AG09319 (cell line): ENCODE measurements around the gene FAM184A.

ENCODE experiments used
- DNase-seq: peaks from one replicate; pipeline ENCODE4 v3.0.0-alpha.2; 2010; ENCODE audit warnings: low read depth; ENCODE audit errors: extremely low read depth
- TF ChIP-seq, protein P1 (sequence below): IDR thresholded peaks from 2 replicates; pipeline ENCODE4 v1.5.1; 2011; ENCODE audit warnings: low read depth, mild to moderate bottlenecking, inconsistent platforms, low read length, moderate library complexity

The FAM184A gene

DNA sequence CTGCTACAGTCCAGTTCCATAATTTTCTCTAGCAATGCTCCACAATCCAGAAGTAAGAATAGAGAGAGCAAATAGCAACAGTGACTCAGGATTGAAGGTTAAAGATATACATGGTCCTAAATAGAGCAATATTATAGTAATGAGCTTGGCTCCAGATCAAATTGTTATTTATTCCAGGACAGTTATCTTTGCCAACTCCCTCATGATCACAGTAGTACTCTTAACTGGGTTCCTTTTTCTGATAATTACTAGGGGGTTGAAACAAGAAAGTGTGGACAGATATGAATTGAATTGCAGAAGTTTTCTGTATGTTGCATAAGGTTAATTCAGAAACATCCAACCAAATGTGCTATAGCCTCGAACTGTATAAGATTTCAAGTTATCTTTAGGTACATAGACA, 11.9 kb downstream of the FAM184A start:
- DNase-seq = no peak
- TF ChIP-seq, protein P1, sequence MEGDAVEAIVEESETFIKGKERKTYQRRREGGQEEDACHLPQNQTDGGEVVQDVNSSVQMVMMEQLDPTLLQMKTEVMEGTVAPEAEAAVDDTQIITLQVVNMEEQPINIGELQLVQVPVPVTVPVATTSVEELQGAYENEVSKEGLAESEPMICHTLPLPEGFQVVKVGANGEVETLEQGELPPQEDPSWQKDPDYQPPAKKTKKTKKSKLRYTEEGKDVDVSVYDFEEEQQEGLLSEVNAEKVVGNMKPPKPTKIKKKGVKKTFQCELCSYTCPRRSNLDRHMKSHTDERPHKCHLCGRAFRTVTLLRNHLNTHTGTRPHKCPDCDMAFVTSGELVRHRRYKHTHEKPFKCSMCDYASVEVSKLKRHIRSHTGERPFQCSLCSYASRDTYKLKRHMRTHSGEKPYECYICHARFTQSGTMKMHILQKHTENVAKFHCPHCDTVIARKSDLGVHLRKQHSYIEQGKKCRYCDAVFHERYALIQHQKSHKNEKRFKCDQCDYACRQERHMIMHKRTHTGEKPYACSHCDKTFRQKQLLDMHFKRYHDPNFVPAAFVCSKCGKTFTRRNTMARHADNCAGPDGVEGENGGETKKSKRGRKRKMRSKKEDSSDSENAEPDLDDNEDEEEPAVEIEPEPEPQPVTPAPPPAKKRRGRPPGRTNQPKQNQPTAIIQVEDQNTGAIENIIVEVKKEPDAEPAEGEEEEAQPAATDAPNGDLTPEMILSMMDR = no peak

DNA sequence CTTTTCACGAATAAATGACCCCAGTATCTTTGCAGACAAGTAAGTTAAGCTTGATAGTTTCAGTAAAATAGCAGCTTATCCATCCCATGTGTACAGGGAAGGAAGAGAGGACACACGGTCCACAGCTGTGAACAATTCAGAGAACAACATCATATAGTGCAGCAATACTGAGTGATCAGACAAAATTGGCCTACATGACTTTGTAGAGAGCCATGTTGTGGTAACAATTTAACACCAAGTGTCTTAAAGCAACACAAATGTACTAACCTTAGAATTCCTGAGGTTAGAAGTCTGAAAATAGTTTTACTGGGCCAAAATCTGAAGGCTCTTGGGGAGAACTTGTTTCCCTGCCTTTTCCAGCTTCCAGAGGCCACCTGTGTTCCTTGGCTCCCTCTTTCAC, 12.5 kb downstream of the FAM184A start:
- TF ChIP-seq, protein P1 = no peak

DNA sequence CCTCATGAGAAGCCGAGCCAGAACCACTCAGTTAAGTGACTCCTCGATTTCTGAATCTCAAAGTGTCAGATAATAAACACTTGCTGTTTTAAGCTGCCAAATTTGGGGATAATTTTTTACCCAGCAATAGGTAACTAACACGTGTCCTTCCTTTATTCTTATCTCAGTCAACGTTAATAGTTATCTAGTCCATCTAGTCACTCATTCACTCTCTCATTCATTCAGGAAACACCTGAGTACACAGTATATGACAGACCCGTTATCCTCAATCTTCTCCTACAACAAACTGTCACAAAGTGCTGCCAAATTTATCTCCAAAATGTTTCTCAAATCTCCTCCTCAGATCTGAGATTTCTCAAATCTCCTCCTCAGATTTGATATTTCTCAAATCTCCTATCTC, 13.1 kb downstream of the FAM184A start:
- TF ChIP-seq, protein P1 = no peak
- no peak for DNase-seq

More for the DNA sequence above, 12.5 kb downstream of the FAM184A start:
- DNase-seq = no peak

DNA sequence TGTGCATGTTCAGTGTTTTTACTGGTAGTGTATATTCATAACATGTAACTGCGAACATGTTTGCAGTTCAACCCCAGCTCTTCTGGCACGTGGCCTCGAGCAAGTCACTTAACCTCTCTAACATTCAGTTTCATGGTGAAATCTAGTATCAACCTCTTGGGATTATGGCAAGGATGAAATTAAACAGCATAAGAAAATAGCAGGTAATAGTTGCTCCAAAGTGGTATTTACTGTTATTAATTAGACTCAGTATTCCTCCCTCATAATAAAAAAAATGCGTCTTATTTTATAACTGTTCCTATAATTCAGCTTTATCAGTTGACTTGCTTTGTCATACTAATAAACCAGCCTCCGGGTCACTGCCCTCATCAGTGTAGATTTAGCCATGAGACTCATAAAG, 15.0 kb downstream of the FAM184A start:
- TF ChIP-seq, protein P1 = no peak
- DNase-seq = no peak

DNA sequence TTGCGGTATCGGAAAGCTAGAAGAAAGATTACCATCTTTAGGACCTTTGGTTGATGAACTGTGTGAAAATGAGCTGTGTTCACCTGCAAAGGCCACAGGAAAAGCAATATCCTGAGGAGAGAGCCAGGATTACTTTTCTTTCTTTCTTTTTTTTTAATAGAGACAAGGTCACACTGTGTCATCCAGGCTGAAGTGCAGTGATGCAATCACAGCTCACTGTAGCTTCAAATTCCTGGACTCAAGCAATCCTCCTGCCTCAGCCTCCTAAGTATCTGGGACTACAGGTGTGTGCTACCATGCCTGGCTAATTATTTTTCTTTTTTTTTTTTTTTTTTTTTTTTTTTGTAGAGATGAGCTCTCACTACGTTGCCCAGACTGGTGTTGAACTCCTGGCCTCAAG, 17.2 kb downstream of the FAM184A start:
- TF ChIP-seq, protein P1 = no peak
- no peak for DNase-seq

DNA sequence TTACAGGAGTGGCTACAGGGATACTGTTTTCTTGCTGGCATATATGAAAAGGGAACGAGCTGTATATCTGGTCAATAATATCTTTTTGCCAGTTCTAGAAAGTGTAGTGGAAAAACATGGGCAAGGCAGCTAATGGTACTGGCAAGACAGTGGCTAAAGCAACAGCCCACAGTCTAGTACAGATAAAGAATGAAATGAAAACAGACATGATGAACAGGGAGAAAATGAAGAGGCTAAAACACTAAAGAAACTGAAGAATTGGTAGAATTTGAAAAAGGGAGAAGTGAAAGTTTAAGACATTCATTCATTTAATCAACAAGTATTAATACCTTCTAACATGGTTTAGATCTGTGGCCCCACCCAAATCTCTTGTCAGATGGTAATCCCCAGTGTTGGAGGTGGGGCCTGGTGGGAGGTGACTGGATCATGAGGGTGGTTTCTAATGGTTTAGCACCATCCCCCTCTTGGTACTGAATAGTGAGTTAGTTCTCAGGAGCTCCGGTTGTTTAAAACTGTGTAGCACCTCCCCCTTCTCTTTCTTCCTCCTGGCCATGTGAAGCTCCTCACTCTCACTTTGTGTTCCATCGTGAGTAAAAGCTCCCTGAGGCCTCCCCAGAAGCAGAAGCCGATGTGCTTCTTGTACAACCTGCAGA, 18.1 kb downstream of the FAM184A start:
- TF ChIP-seq, protein P1 = no peak

DNA sequence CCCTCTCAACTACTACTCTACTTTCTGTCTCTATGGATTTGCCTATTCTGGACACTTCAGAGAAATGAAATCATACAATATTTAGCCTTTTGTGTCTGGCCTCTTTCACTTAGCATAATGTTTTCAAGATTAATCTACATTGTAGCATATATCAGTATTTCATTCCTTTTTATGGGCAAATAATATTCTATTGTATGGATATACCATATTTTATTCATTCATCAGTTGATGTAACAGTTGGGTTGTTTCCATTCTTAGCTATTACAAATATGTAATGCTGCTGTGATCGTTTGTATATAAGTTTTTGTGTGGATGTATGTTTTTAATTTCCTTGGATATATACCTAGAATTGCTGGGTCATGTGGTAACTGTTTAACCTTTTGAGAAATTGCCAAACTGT, 23.4 kb downstream of the FAM184A start:
- no peak for DNase-seq
- TF ChIP-seq, protein P1 = no peak

More for the DNA sequence above, 18.1 kb downstream of the FAM184A start:
- DNase-seq = no peak
